A673 (cell line): ENCODE data around the gene SFMBT2. TPM values are rescaled to one million over a fixed set of nuclear protein-coding genes. Genes with fewer than 3 reads are reported as not detected.

ENCODE experiments used
- BruUV-seq: library from RNA; stranded (reverse); fragments of 400-500 nt; replicated peaks from 2 replicates; lab custom pipeline; 2021; lab: Mats Ljungman, UMichigan
- CTCF ChIA-PET: fragments of 300-600 bp; sonication (Branson Sonifier 250); formaldehyde crosslinking; loops from one replicate; lab custom pipeline; 2022; ENCODE audit warnings: antibody characterized with exemption; lab: Charles Lee
- POLR2A ChIA-PET: fragments of 300-600 bp; sonication (Branson Sonifier 250); formaldehyde crosslinking; loops from one replicate; lab custom pipeline; 2022; ENCODE audit warnings: antibody characterized with exemption; ENCODE audit not compliant: low non-redundant PET; lab: Charles Lee
- DNase-seq: peaks from one replicate; pipeline ENCODE4 v3.0.0-alpha.2; 2015; ENCODE audit warnings: low spot score
- H3K27ac ChIP-seq: fragments of 200-600 bp; sonication (generic); 2 replicates; pipeline ENCODE4 v1.5.1; 2016; ENCODE audit warnings: mixed run types, low read depth, mild to moderate bottlenecking, mixed read lengths, antibody characterized with exemption, low read length; ENCODE audit not compliant: poor library complexity, severe bottlenecking
- H3K27me3 ChIP-seq: fragments of 200-600 bp; sonication (generic); replicated peaks from 2 replicates; pipeline ENCODE4 v1.6.1; 2017; ENCODE audit warnings: mixed run types, low read depth, mild to moderate bottlenecking, mixed read lengths, antibody characterized with exemption, low read length; ENCODE audit not compliant: insufficient read depth, poor library complexity
- H3K36me3 ChIP-seq: fragments of 200-600 bp; sonication (generic); 2 replicates; pipeline ENCODE4 v1.6.1; 2016; ENCODE audit warnings: mixed run types, mild to moderate bottlenecking, mixed read lengths, antibody characterized with exemption, low read length; ENCODE audit not compliant: insufficient read depth, poor library complexity, severe bottlenecking
- H3K4me1 ChIP-seq: fragments of 200-600 bp; sonication (generic); 2 replicates; pipeline ENCODE4 v1.6.1; 2017; ENCODE audit warnings: mixed run types, mild to moderate bottlenecking, mixed read lengths, antibody characterized with exemption, low read length; ENCODE audit not compliant: insufficient read depth, poor library complexity, severe bottlenecking
- H3K4me3 ChIP-seq: fragments of 200-600 bp; sonication (generic); 2 replicates; pipeline ENCODE4 v1.5.1; 2016; ENCODE audit warnings: low read depth, mixed run types, mild to moderate bottlenecking, mixed read lengths, low read length; ENCODE audit not compliant: poor library complexity, severe bottlenecking
- H3K9me3 ChIP-seq: fragments of 200-600 bp; sonication (generic); 2 replicates; pipeline ENCODE4 v1.6.1; 2016; ENCODE audit warnings: mixed run types, low read depth, mild to moderate bottlenecking, mixed read lengths, antibody characterized with exemption, low read length; ENCODE audit not compliant: poor library complexity, severe bottlenecking
- CTCF ChIP-seq: fragments of 300-800, 200-600 bp; sonication (generic); conservative IDR thresholded peaks from 2 replicates; pipeline ENCODE4 v1.5.1; 2017; ENCODE audit warnings: low read depth, mild to moderate bottlenecking, antibody characterized with exemption, low read length, moderate library complexity, mixed read lengths
- EZH2 ChIP-seq: fragments of 200-600 bp; sonication (generic); IDR thresholded peaks from 2 replicates; pipeline ENCODE4 v1.6.1; 2017; ENCODE audit warnings: borderline replicate concordance, low read depth, mild to moderate bottlenecking, mixed read lengths, antibody characterized with exemption, low read length; ENCODE audit not compliant: poor library complexity, severe bottlenecking
- intact Hi-C: fragments of 100-400 bp; cut with micrococcal nuclease; formaldehyde crosslinking; loops from one replicate; pipeline ENCODE4 v1.10.0; 2022; ENCODE audit not compliant: unreplicated experiment
- total RNA-seq: library from RNA; stranded (reverse); gene quantifications from 2 replicates; pipeline ENCODE4 v1.2.3, GENCODE V29; 2021

The SFMBT2 gene
- total RNA-seq, 1 experiment from 2014 or later = 8.2 TPM

DNA sequence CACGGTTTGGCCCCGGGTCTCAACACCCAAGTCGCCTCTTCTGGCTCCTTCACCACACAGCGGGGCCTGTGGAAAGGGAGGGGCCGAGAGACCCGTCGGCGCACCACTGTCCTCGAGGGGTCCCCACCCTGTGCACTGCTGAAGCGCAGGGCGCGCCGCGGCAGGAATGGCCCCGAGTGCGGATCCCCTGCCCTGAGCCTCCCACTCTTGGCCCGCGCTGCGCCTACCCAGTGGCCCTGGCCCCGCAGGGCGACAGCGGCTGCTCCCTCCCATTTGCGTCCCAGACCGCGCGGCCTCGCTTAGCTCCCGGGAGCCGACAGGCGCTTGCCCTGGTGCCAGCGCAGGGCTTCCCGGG, 2.1 kb upstream of the SFMBT2 start:
- no peak for DNase-seq
- H3K4me1 ChIP-seq = peaks cover 19% of the 10 kb centered on the region
- CTCF ChIA-PET = no interaction called here
- peaks cover 70% of the 10 kb centered on the region for H3K27me3 ChIP-seq
- no TSS peak for BruUV-seq
- H3K36me3 ChIP-seq = no peaks in the 10 kb centered on the region
- H3K27ac ChIP-seq = no peak overlapping the region
- no peak overlapping the region for H3K4me3 ChIP-seq
- POLR2A ChIA-PET = no interaction called here
- TF ChIP-seq EZH2 (no peak), CTCF (no peak)
- H3K9me3 ChIP-seq = no peaks in the 10 kb centered on the region
- intact Hi-C loops = loop anchor here (5.0 to 10.0 kb wide), 5 partner anchors 291 to 998 kb away; no protein-coding TSS in a partner anchor

GRCh38 chr10:7412237-7412927, 1.5 kb upstream of the SFMBT2 start:
- intact Hi-C loops = loop anchor here (5.0 to 10.0 kb wide), 5 partner anchors 290 to 998 kb away; no protein-coding TSS in a partner anchor
- TF ChIP-seq CTCF (no peak), EZH2 (no peak)
- POLR2A ChIA-PET = no interaction called here
- Histone ChIP-seq H3K9me3 (no peaks in the 10 kb centered on the region), H3K27ac (no peak overlapping the region), H3K4me1 (peaks cover 22% of the 10 kb centered on the region), H3K27me3 (peaks cover 75% of the 10 kb centered on the region), H3K4me3 (no peak overlapping the region), H3K36me3 (no peaks in the 10 kb centered on the region)
- CTCF ChIA-PET = interaction anchor here (0.6 kb wide), 1 partner anchor 481 kb away, joined by 3 read pairs; no protein-coding TSS in a partner anchor
- BruUV-seq = no TSS peak
- DNase-seq = no peak

DNA sequence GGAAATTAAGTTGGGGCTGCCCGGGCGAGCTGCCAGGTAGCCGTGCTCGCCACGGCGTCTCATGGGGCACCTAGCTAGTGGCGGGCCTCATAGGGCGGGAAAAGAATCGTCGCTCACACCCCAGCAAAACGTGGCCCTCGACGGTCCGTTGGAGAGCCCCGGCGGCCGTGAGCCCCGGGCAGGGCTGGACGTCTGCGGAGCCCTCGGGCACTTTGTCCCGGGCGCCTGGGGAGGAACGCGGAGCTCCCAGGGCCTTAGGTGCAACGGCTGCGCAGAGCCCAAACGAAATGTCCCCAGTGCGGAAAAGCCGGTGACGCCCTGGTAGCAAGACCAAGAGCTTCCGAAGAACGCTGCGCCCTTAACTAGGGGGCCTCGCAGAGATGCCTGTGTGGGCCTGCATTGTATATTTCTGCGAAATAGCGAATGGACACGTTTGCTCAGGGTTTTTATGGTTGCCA, 866 bp upstream of the SFMBT2 start:
- no peak overlapping the region for H3K27ac ChIP-seq
- H3K9me3 ChIP-seq = no peaks in the 10 kb centered on the region
- BruUV-seq = no TSS peak
- H3K4me3 ChIP-seq = peak overlapping the region; percentile 64
- CTCF ChIA-PET = no interaction called here
- H3K27me3 ChIP-seq = peaks cover 81% of the 10 kb centered on the region
- peaks cover 22% of the 10 kb centered on the region for H3K4me1 ChIP-seq
- no peaks in the 10 kb centered on the region for H3K36me3 ChIP-seq
- POLR2A ChIA-PET = no interaction called here
- DNase-seq = no peak
- TF ChIP-seq EZH2 = peak; percentile 46
- no peak for TF ChIP-seq CTCF
- intact Hi-C loops = loop anchor here (5.0 to 10.0 kb wide), 5 partner anchors 289 to 997 kb away; no protein-coding TSS in a partner anchor
